NCI-H82 treated with DMSO at 0.1 percent for 48 hours (cell line): ENCODE data around the gene INPP4B.

Experiments
- DNase-seq: peaks from one replicate; lab custom pipeline; 2025; ENCODE audit not compliant: unreplicated experiment; lab: John Stamatoyannopoulos, UW

INPP4B gene

DNA sequence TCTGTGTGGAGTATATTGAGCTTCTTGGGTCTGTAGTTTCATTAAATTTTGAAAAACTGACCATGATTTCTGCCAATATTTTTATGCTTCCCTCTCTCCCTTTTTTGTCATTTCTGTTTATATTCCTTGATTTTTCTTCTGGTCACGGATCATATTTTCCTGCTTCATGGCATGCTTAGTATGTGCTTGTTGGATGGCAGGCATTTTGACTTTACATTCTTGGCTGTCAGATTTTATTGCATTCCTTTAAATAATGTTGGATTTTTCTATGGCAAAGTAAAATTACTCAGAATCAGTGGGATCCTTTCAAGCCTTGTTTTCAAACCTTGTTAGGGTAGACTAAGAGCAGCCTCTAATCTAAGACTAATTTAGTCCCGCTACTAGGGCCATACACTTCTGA lies 677.9 kb downstream of the INPP4B start:
- DNase-seq: no peak

DNA sequence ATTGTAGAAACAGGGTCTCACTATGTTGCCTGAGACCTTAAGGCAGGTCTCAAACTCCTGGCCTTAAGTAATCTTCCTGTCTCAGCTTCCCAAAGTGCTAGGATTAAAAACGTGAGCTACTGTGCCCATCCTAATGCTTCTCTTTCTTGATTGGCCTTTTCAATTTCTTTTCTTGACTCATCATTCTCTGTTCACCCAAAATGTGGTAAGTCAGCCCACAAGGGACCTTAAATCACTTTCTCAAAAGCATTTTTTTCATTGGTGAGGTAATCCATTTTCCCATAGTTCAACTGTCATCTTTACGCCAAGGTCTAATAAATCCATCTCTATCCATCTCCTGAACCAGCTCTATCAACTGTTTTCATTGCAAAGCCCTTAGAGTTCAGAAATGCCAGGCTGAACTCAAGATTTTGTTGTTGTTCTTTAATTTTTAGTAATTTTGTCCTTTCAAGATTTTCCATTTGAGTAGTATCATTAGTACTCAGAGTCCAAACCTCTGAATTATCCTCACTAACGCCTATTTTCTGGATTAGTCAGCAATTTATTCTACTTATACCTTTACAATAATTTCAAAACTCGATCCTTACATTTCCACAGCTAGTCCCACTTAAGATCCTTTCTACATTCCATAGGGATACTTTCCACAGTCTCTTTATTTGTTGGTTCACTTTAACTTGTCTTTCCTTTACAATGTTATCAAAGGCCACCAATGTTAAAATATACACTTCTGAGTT lies 681.2 kb downstream of the INPP4B start:
- no peak for DNase-seq

DNA sequence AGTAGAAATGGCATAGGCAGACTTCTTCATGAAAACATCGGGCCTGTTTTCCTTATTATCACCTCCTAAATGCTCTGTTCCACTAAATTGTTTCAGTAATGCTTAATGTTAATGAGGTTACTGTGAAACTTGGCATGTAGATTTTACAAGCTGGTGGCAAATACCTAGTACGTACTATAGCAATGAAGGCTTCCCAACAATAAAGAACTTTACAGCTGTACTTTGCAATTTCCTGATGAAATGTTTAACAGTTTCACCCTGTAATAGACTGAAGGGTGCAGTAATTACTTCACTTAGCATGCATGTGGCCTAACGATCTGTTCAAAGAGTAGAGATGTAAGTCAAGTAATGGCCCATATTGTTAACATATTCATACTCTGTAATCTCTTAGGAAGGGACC lies 685.0 kb downstream of the INPP4B start:
- DNase-seq: no peak

DNA sequence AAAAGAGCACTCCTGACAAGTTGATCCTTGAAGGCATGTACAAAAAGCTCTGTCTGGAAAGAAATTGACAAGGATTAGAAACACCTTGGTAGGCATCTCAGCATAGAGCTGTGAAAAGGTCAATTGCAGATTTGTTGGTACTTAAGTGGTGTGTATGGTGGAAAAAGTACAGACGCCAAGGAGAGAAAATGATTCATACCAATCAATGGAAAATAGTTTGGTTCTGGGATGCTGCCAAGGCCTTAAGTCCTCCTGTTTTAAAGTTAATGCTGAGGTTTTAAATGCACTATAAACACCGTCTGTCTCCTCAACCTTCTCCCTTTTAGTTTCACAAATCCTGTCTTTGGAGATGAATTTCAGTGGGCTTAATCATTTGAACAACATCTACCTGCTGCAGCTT lies 685.6 kb downstream of the INPP4B start:
- DNase-seq: peak; percentile 16

DNA sequence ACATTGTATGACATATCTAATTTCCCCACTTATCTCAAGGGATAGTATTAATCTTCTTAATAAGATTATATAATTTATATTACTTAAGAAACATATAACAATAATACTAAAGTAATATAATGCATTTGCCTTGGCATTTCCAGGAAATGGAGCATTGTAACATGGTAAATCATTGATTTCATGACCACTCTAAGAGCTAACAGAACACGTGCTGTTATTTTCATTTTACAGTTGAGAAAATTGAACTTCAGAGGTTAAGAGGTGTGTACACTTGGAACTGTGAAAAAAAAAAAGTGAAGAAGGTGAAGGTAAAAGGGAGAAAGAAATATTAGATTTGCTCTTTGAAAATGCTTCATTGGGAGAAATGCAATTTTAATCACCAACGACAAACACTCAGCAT lies 687.1 kb downstream of the INPP4B start:
- DNase-seq: no peak

DNA sequence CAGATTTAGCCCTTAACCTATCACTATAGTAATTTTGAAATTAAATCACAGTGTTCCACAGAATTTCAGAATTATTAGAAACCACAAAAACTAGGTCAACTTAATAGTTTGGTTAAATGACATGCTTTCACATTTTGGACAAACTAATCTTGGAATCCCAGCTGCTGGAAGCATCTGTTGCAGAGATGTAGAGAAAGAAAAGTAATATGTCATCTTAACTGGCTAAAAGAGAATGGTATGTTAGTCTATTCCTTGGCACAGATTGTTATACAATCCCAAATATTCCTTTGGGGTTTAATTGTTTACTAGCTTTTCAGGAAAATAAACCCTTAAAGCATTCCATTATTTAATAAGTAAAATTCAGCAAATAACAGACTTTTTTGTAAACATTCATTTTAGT lies 689.8 kb downstream of the INPP4B start:
- DNase-seq: no peak

DNA sequence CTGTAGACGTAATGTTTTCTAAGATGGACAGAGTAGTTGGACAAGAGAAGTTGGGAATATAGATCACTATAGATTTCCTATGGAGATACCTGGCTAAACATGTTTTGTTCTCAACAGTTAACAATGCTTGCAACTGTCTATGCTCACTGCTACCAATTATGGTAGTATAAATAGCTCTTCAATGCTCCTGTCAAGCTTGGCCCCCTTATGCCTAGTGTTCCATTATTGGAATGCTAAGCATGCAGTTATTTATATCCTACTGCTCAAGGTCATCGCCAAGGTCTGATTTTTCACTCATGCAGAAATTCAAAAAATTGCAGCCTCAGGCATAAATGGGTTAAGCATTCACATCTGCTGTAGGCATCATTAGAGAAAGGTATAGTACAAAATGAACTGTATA lies 690.8 kb downstream of the INPP4B start:
- no peak for DNase-seq

DNA sequence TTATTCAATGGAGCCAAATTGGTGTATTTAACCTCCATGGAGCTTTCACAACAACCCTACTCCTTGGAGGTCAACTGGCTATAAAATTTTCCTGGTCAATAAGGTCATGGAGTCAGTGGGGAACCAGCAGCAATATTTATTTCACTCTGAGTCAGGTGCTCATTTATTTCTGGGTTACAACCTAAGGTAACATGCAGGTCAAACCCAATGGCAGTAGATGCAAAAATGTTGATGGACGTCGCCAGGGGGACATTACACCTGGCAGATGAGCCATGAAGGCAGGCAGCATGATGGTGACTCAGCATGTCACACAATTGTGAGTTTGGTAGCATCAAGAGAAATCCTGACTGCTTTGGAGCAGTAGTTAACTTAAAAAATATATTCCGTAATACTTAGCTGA lies 695.6 kb downstream of the INPP4B start:
- no peak for DNase-seq

DNA sequence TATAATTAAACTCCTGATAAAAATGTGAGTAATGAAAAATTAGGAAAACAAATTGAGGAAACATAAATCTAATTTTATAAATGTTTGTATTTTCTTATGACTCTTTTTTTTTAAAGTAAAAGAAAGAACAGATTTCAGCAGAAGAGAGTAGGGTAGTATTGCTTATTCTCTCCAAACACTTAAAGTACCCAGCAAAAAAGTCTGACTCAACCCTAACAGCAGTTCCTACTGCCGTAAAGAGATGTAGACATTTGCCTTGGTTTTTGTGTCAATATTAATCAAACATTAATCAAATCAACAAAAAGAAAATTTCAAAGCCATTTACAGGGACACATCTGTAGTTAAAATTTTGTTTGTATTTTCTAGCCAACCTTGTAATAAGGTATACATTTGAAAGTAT lies 701.3 kb downstream of the INPP4B start:
- DNase-seq: no peak

DNA sequence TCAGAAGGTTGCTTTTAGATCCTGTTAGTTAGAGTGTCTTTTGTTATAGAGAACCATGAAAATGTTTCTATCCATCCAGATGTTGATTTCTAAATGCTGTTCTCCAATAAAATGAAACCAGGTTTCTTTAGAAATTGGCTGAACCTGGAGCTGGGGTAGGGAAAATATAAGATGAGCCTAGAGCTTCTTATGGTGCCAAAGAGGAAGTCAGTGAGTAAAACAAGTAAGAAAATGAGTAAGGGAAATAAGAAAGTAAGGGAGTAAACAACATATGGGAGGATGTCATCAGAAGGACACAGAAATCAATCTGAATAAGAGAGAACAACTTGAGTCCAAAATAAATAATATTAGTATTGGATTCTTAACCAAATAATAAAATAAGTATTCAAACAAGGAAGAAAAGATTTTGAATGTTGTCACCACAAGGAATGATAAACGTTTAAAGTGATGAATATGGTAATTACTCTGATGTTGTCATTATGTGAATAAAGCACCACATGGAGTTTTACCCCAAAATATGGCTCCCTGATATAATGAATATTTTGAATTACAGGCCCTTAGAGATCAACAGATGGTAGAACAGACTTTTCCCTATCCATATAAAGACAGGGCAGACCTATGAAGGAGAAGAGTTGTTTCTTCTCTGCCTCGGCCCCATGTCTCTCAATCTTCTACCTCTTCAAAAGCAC lies 703.6 kb downstream of the INPP4B start:
- no peak for DNase-seq

DNA sequence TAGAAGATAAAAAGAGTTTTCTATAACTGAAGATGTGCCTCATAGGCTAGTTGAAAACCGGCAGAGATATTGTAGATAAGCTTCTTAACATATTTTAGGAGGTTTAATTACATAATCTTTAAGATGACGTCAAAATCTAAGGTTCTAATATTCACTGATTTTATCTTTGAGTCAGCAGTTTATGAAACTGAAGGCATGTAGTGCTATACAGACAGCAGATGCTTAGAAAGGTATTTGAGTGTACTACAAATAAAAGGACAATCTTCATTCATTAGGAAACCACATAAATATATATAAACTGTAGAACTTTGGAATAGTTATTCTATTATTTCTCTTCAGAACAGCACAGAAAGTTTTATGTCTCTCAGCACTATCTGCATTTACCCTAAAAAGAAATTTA lies 704.9 kb downstream of the INPP4B start:
- no peak for DNase-seq

DNA sequence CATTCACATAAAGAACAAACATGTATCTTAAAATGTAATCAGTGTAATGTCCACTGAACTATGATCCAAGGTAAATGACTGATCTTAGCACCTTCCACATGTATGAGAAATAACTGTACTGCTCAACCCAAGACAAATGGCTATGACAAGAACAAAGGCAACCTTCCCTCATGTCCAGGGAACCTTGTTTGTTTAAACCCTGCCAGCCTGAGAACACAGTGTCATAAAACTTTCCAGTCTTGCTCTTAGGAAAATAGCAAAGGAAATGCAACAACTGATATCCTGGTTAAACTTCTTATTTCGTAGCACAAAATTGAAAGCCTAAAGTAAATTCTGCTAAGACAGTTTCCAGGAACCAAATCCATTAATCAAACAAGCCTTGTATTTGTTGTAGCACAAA lies 715.4 kb downstream of the INPP4B start:
- DNase-seq: no peak

DNA sequence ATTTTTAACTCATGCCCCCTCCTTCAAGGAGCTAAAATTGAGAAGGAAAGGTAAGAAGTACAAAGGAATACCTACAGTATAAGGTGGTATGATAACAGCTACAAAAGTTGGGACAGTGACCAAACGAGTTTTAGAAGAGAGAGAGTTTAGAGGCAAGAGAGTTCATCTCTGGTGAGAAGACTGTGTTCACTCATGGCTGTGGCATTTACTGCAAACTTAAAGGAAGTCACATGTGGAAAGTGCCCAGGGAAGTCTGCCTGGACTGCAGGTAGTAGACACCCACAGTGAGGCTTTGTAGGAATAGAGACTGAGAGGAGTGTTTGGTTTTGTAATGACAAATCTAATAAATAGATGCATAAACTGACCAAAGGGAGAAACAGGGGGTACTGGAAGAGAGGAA lies 716.2 kb downstream of the INPP4B start:
- no peak for DNase-seq

DNA sequence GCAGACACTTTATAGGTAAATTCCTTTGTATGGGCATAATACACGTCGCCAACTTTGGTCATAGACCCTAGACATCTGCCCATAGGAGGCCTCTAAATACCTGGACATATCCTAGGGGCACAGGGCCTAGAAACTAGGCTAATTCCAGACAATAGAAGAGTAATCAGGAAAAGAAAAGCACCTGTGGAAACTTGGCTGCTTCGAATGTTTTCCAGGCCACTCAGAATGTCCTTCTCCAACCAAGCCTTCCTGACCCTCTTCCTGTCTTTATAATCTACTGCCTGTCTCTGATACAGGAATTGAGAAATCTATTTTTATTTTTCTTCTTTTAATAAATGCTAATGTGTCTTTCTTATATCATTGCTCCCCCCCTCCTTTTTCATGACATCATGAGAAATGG lies 716.6 kb downstream of the INPP4B start:
- no peak for DNase-seq

DNA sequence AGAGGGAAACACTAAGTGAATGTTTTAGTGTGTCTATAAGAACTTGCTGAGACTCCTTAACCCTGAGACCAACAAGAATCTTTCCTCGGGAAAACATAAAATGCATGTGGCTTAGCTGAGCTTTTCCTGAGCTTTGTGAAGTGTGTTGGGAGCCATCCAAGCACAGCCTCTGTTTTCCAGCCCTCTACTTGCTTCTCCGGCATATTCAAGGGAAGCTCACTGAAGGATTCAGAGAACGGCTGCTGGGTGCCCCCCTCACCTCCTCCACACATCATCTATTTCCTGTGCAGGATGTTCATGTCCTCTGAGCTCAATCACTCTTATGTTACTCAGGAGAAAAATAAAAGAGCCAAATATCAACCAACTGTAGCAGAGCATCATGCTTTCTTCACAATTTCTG lies 717.6 kb downstream of the INPP4B start:
- no peak for DNase-seq

DNA sequence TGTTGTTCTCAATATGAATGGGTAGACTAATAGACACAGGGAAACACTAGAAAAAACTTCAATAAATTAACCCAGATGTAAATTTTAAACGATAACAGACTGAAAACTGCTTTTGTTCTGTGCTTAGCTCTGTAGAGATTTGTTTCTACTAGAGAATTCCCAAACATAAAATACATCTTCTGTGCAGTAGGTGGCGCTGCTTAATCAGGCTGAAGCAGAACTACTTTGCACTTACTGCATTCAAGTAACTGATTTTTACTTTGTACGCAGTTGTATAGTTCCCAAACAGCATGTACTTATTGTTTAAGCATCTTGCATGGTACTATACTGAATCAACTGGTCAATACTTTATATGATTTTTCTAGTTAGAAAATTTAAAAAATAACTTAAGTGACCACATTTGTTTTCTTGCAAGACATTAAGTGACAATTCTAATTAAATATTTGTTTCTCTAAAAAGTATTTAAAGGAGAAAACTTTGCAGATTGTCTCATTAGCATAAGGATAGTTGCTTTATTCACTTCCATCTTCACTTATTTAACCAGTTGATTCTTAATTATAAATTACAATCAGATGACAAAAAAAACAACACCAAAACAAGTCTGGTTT lies 719.1 kb downstream of the INPP4B start:
- peak; percentile 55 for DNase-seq

DNA sequence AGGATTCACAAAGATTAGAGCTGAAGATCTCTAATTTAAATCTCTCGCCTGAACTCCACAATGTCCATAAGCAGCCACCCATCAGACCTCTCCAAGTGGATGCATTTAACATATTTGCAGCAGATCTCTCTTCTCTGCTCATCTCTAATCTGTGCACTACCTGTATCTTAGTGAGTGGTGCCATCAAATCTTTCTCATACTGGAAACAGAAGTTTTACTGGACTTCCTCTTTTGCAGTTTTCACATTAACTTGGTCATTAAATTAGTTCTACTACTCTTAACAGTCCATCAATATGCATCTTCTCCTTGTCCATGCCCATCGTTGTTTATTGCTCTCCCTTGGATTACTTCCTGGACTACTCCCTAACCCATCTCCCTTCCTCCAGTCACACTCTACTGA lies 721.2 kb downstream of the INPP4B start:
- DNase-seq: no peak

DNA sequence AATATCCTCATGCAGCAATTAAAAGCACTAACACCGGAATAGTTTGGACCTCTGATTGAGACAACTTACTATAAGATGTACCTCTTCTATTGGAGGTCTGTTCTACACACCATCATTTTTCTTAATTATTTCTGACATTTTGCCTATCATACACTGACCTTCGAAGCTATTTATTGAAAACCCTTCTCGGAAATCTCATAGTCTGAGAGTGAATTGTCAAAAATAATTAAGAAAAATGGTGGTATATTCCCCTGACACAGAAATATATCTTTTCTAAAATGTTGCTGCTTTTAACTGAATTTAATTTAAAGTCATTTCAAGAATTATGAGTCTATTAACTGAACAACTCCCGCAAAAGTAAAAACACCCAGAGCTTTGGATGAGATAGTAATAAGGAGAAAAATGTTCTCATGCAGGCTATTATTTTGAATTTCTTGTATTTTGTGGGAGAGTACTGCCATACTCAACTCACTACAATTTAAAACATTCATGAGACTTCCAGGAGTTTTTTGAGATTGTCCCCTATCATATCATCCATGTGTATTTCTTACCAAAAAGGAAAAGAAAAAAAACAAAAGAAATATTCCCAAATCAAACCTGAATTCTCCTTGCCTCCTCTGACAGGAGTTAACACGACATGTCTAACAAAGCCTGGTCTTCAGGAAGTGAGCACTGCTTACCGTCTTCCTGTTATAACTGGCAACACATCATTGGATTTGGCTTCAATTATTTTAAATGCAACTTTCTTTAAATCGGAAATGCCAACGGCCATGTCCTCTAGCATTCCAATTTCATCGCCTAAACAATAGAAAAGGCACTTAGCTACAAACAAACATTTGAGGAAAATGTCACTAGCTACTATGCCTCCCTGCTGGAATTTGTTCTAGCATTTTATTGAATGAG lies 724.4 kb downstream of the INPP4B start:
- DNase-seq: no peak

DNA sequence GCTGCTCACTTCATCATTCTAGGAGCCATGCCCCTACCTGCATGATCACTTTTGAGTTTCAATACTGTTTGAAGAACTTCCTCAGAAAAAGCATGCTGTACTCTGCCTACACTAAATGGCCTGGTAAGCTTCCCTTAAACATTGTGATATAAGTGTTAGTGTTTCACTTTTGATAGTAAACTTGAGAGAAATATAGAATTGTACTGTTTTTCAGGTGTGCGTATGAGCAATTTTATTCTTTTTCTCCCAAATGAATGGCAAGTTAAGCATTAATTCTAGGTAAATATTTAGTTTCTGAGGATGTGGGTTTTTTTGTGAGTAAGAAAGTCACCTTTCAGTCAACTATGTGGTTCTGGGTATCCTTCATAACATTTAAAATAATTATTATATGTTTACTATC lies 725.2 kb downstream of the INPP4B start:
- no peak for DNase-seq

DNA sequence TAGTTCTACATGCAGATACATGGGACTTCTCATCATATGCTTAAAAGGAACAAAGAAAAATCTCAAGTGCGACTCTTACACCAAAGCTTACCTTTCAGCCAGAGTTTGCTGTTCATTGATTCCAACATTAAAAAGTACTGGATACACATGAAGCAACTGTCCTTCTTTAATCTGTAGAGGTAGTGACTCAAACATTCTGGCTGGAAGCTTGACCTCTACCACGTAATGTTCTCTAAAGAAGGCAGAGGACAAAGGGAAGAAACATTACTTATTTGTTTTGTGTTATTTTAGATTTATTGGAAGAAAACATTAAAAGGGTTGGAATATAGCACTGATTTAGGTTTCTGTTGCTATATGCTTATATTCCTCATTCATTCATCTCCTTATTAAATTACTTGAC lies 733.6 kb downstream of the INPP4B start:
- no peak for DNase-seq

DNA sequence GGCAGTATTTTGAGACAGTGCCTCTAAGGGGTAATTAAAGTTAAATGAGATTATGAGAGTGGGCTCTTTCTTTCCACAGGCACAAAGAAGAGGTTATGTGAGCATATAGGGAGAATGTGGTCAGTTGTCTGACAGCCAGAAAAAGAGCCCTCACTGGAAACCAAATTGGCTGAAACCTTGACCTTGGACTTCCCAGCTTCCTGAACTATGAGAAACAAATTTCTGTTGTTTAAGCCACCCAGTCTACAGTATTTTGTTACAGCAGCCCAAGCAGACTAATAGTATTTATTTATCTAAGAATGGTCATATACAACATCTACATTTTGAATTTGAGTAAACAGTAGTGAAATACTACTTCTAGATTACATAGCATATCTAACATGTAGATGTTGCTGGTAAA lies 736.0 kb downstream of the INPP4B start:
- DNase-seq: no peak

DNA sequence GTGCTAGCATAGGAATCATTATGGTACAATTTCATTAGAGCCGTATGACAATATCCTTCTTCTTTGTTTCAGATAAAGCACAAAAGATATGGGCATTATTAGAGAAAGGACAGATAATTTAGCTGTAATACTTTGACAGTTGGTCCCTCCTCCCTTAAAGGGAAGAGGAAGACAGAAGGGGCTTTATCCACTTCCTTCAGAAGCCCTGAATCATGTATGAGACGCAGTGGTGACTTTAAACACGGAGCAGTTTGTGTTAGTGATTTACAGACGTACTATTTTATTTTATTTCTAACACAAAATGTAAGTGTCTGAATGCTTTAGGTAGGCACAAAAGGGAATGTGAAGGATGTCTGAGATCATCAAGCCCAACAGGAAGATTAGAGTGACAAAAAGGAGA lies 742.1 kb downstream of the INPP4B start:
- DNase-seq: no peak
